ENCODE results near the gene FAM53A.

The FAM53A gene, protein sequence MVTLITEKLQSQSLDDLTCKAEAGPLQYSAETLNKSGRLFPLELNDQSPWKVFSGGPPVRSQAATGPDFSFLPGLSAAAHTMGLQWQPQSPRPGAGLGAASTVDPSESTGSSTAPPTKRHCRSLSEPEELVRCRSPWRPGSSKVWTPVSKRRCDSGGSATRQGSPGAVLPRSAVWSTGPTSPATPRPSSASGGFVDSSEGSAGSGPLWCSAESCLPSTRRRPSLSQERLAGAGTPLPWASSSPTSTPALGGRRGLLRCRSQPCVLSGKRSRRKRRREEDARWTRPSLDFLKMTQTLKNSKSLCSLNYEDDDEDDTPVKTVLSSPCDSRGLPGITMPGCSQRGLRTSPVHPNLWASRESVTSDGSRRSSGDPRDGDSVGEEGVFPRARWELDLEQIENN

DNA sequence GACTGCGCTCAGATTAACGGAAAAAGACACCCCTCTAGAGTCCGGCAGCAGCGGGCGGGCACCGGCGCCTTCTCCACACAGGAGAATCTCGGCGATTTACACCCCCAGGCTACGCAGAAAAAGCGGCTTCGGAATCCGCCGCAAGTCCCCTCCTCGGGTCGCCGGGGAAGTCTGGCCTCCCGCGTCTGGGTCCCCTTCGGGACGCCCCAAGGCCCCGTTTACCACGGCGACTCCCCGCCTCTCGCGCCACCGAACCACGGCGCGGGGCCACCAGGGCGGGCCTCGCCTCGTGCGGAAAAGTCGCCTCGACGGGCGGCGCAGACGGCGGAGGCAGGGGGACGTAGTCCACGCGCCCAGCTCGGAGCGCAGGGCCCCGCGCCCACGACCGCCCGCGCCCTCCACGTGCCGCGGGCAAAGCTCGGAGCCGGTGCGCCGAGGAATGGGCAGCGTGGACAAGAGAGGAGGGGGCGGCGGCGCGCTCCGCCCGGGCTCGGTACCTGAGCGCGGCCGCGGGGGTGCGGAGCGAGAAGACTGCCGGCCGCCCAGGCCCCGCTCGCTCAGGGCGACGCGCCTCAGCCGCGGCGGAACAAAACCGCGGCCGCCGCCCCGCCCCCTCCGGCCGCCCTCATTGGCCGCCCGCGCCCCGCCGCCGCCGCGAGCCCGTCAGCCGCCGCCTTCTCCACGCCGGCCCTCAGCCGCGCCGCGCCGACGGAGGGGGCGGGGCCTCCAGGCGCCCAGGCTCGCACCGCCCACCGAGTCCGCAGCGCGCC is at the start of gene FAM53A:
TSS of gene FAM53A (minus strand) at position 578 of the 770 bp plus-strand sequence. CDS start 15,572 bp downstream, outside the sequence.
- DNase-seq (ENCODE audit: low read depth in 4 of 4, low spot score in 1 of 4) = peak; percentile 6 to 92 (median 44)

DNA sequence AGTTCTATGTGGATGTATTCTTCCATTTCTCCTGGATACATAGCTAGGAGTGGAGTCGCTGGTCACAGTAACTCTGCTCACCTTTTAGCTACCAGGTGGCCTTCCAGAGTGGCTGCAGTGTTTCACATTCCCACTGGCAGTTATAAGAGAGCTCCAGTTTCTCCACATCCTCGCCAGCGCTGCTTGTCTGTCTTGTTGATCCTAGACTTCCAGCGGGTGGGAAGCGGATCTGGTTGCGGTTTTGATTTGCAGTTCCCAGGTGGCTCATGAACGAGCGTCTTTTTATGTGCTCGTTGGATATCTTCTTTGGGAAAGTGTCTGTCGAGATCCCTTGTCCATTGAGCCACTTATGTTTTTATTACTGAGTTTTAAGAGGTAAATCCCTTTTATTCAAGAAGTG is 48.8 kb upstream of the FAM53A start:
- no peak for DNase-seq (ENCODE audit: low read depth in 4 of 4, low spot score in 1 of 4)

DNA sequence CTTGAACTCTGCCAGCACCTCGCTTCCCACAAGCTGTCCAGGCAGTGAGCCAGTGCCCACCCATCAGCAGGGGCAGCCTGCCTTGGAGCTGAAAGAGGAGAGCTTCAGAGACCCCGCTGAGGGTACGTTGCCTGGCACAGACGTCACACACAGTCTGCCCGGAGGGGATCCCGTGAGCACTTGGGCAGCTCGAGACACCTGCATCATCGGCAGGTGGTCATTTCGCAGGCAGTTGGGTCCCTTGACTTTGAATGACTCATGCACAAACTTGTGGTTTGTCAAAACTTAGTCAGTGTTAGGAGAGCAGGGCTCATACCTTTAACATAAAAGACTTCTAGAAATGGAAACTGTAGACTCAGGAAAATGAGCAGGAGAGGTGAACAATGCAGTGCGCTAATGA is 47.1 kb upstream of the FAM53A start:
- no peak for DNase-seq (ENCODE audit: low read depth in 4 of 4, low spot score in 1 of 4)

DNA sequence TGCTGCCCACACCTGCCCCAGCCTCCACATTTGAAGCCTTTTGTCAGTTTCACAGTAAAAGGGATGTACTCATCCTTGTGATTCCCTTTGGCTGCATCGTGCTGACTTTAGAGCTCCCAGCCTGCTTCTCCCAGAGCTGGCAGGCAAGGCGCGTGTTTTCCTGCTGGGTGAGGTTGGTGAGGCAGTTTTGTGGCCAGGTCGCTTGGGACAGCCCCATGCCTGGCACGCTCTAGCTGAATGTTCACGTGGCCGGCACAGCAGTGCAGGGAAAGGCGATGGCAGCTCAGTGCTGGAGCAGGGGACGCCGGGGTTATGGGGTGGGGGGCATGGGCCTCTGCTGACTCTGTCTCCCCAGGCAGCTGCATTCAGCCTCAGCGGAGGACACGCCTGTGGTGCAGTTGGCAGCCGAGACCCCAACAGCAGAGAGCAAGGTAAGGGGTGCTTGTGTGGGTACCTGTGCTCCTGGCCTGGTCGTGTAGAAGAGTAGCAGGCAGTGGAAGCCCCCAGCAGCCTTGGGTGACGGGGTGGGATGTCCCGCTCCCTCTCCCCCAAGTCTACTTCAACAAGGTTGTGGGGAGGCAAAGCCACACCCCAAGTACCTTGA is 46.5 kb upstream of the FAM53A start:
- DNase-seq (ENCODE audit: low read depth in 4 of 4, low spot score in 1 of 4) = no peak

DNA sequence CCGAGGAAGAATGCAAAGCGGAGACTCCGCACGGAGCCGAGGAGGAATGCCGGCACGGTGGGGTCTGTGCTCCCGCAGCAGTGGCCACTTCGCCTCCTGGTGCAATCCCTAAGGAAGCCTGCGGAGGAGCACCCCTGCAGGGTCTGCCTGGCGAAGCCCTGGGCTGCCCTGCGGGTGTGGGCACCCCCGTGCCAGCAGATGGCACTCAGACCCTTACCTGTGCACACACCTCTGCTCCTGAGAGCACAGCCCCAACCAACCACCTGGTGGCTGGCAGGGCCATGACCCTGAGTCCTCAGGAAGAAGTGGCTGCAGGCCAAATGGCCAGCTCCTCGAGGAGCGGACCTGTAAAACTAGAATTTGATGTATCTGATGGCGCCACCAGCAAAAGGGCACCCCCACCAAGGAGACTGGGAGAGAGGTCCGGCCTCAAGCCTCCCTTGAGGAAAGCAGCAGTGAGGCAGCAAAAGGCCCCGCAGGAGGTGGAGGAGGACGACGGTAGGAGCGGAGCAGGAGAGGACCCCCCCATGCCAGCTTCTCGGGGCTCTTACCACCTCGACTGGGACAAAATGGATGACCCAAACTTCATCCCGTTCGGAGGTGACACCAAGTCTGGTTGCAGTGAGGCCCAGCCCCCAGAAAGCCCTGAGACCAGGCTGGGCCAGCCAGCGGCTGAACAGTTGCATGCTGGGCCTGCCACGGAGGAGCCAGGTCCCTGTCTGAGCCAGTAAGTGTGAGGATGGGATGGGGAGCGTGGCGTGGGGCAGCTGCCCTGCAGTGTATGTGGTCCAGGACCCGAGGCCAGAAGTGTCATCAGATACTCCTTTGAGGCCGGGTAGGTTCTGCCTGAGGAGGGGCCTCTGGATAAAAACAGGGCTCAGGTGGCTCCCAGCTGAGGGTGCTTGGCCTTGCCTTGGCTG is 44.2 kb upstream of the FAM53A start:
- DNase-seq (ENCODE audit: low read depth in 4 of 4, low spot score in 1 of 4) = no peak

DNA sequence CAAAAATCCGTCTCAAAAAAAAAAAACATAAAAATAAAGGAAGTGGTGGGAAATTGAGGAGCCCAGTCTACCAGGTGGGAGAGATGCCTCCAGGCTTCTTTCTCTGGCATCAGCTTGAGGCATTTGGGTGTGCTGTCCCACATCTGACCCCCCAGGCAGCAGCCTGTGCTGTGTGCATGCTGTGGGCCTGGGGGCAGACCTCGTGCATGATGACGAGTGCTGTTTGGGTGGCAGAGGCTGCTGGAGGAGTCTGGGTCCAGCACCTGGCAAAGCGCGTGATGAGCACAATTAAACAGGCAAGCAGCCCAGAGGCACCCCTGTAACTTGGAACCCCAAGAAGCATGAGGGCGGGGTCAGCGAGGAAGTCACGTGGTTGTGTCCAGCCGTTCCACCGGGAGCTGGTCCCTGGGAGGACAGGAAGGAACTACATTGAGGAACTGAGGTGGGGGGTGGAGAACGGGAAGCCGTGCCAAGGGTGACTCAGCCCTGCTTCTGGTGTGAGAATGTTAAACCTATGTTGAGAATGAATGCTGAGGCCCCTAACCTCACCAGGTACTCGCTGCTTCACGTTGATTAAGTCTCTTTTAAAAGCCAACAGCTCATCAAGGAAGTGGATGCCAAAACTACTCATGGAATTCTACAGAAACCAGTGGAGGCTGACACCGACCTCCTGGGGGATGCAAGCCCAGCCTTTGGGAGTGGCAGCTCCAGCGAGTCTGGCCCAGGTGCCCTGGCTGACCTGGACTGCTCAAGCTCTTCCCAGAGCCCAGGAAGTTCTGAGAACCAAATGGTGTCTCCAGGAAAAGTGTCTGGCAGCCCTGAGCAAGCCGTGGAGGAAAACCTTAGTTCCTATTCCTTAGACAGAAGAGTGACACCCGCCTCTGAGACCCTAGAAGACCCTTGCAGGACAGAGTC is 43.3 kb upstream of the FAM53A start:
- no peak for DNase-seq (ENCODE audit: low read depth in 4 of 4, low spot score in 1 of 4)

DNA sequence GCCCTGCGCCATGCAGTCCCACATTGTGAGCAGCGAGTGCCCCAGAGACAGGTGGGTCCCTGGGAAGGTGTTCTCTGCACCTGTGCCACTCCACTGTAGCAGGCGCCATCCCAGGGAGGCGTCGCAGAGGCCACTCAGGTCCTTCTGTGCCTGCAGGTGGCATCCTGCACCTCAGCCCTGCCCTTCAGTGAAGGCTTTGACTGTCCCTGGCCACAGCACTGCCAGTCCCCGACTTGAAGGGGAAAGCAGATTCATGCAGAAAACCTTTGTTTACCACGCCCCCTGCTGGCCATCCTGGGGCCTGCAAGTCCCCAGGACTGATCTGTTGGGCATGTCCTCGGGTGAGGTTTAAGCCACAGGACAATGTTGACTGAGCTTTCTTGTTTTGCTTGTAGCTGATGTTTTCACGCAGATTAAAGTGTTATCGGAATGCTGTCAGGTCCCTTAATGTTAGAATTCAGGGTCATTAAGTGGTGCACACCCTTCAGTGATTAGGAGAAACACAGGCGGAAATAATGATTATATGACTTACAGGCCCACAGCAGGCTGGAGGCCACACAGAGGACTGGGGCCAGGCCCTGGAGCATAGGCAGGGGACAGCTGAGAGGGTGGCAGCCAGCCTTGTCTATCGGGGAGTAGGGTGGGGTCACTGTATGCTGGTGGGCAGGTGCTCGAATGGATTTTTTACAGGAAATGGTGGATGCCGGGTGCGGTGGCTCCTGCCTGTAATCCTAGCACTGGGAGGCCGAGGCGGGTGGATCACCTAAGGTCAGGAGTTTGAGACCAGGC is 42.2 kb upstream of the FAM53A start:
- DNase-seq (ENCODE audit: low read depth in 4 of 4, low spot score in 1 of 4) = peak; percentile 81 to 90 (median 83)

DNA sequence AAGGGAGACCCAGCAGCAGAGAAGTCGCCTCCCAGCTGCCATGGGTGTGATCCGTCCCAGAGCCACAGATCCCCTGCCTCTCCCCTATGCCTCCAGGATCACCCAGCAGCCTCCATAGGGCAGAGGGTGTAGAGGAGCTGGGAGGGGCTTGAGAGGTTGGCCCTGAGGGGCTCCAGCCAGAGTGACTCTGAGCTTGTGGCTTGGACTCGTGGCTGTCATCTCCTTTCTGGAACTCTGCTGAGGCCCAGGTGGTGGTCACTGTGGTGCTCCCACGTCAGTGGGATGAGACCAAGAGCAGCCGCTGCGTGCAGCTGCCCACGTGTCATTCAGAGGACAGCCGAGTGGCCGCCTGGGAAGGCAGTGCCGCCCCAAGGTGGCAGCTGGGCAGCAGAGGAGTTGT is 41.4 kb upstream of the FAM53A start:
- DNase-seq (ENCODE audit: low read depth in 4 of 4, low spot score in 1 of 4) = no peak

DNA sequence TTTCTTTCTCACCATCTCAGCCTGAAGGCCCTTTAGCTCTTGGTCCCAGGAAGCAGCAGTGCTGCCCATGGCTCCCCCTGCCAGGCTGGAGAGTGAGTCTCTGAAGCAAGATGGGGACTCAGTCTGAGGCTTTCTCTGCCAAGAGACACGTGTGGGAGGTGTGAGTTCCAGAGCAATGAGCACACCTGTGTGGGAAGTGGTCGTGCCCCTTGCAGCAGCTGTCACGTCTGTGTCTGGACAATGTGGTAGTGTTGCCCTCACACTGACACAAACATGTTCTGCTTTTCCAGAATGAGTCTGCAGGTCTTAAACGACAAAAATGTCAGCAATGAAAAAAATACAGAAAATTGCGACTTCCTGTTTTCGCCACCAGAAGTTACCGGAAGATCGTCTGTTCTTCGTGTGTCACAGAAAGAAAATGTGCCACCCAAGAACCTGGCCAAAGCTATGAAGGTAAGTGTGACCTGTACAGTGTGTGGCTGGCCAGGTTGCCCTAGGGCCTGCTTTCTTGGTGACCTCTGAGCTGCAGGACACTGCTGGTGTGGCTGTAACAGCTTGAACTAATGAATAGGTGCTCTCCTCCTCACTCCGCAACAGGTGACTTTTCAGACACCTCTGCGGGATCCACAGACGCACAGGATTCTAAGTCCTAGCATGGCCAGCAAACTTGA is 39.2 kb upstream of the FAM53A start:
- peak in 2 of 4 experiments; percentile 28 to 42 for DNase-seq (ENCODE audit: low read depth in 4 of 4, low spot score in 1 of 4)

DNA sequence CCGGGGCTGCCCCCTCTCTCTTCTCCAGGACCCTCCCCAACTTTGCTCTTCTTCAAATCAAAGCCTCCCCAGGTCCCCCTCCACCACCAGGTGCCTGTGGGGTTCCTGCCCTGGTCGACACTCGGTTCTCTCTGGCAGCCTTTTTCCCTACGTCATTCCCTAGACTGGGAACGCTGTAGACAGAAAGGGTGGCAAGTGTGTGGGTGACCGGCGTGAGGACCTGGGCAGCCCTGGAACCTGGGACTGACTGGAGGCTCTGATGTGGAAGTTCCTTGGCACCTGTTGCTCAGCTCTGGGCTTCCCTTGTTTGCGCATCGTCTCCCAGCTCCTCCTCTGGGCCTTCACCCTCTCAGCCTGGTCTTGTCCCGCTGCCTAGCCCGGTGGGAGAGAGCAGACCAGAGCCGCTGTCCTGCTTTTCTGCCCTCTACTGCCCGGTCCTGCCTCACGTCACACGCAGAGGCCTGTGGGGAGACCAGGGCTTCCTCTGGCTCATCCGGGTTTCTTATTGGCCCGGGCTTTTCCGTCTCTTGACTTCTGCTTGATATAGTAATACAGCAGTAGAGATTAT is 38.5 kb upstream of the FAM53A start:
- no peak for DNase-seq (ENCODE audit: low read depth in 4 of 4, low spot score in 1 of 4)

DNA sequence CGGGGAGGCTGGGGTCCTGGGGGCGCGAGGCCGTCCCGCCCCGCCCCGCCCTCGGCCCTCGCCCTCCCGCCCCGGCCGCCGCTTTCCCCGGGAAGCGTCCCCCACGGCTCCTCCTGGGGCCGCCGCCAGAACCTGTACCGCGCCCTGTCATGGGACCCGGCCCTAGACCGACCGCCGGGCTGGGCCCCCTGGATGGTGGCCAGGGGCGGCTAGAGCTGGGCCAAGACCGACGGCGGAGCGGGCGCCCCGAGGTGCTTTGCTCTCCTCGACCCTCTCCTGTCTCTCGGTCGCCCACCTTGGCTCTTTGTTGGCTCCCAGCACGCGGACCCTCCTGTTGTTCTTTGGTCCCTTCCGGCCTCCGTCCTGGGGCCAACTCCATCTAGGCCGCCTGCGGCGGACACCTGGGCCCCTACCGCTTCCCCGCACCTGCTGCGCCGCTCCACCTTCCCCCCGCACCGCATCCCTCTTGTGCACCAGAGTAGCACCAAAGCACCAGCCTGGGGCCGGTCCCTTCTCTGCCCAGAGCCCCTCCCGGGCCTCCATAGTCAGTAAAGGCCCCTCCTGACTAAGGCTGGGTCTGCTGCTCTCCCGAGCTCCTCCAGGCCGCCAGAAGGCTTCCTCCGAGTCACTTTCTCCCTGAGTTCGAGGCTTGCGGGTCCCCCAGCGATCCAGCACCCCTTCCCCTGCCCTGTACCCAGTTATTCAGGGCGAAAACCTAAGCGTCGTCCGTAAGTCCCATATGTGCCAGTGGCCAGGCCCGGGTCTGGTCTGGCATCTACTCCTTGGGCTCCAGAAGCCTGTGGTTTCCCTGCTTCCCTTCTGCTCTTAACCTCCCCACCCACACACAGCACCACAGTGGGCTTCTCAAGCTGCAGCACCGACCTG is 37.8 kb upstream of the FAM53A start:
- DNase-seq (ENCODE audit: low read depth in 4 of 4, low spot score in 1 of 4) = no peak

DNA sequence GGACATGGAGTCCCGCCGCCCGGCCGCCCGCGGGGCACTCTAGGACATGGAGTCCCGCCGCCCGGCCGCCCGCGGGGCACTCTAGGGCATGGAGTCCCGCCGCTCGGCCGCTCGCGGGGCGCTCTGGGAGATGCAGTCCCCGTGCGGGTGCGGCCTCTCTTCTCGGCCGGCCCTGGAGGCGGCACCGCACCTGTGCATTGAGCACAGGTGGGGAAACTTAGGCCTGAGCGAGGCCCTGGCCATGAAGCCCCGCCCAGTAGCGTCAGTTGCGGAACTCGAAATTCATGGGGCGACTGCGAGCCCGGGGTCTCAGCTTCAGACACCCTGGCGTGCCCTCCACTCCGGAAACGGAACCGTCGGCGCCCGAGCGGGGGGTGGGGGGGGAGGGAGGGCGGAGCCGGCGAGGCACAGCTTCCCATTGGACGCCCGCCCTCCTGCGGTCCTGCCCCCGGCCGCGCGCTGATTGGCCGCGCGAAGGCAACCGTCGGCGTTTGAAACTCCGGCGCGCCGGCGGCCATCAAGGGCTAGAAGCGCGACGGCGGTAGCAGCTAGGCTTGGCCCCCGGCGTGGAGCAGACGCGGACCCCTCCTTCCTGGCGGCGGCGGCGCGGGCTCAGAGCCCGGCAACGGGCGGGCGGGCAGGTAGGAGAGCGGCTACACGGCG is 37.0 kb upstream of the FAM53A start, which contains the start of the genes TACC3 and TMEM129:
TSS of gene TACC3 (plus strand) at position 519 of the 663 bp plus-strand sequence. CDS start 1,901 bp downstream, outside the sequence.
TSS of gene TMEM129 (minus strand) at position 321 of the 663 bp plus-strand sequence. CDS start 486 bp downstream, outside the sequence.
- peak; percentile 79 to 91 (median 85) for DNase-seq (ENCODE audit: low read depth in 4 of 4, low spot score in 1 of 4)

DNA sequence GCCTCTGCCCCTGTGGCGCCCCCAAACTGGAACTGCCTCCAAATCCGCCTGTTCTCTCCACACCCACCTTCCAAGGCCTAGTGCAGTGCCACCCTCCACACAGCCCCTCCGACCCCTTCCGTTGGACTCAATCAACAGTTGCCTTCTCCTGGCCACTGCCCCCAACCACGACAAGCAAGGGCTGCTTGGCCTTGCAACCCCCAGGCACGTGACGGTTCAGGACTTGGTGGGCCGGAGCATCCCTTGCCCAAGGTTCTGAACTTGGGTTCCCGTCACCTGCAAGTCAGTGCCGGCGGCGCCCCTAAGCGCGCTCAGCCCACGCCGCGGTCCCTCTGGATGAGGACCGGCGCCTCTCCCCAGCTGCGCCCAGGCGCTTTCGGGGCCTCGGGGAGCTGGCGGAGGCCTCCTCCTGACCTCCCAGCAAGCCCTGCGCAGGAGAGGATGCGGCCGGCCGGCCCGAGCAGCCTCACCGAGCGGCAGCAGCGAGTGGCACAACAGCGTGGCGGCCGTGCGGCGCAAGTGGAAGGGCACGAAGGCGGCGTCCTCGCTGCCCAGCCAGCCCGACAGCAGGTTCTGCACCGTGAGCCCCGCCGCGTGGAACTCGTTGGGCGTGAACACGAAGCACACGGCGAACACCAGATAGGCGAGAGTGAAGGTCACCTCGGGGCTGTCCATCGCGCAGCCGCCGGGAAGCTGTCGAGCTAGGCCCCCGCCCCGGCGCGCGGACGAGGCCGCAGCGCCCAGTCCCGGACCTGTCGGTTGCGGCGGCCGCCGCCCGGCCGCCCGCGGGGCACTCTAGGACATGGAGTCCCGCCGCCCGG is 36.3 kb upstream of the FAM53A start:
- no peak for DNase-seq (ENCODE audit: low read depth in 4 of 4, low spot score in 1 of 4)

DNA sequence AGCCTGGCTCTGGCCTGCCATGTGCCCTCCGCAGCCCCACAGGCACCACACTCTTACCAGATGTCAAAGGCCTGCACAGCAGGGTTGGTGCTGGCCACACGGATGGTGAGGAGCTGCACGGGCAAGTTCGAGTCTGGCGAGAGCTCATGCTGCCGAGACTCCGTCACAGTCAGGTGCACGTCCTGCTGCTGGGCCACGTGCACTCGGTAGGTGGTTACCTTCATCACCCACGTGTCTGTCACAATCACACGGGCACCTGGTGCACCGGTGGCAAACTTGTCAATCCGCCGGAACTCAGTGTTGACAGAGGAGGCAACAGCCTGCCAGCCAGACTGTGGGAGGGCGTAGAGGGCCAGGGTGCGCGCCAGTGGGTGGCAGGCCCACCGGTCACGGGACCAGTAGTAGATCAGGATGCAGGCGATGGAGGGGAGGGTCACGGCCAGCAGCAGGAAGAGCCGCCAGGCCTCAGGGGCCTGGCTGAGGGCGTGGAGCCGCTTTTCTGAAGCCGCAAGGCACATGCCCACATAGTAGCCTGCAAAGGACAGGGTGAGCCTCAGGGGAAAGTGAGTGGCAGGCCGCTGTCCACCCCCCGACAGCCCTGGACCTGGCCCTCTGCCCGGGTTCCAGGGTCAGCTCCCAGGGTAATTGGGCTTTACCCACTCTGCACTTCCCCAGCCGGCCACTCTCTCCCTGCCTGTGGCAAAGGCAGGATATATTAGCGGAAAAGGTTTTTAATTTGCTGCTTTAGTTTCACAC is 34.2 kb upstream of the FAM53A start:
- DNase-seq (ENCODE audit: low read depth in 4 of 4, low spot score in 1 of 4) = no peak

All from stimulated activated CD4-positive, alpha-beta T cell treated with anti-CD3 and anti-CD28 coated beads, Interleukin-1b, Interleukin-23, amount 100 ng/mL, for 24 hours (primary cell).